Tibial nerve (tissue), 4 donors: ENCODE results near the gene REV3L. TPM values are rescaled to one million over a fixed set of nuclear protein-coding genes. Genes with fewer than 3 reads are reported as not detected.
A peak's percentile ranks its signal among the peaks of the same experiment; 100 is the strongest.

Source experiments
- DNase-seq, 2 donors: peaks; one replicate each; pipeline ENCODE4 v3.0.0-alpha.2; 2019; ENCODE audit warnings: low spot score in 2 of 2
- H3K27ac ChIP-seq, 4 donors: fragments of 200-600 bp; sonication (generic) in 3 of 4; one replicate each; pipeline ENCODE4 v1.5.1; 2017 to 2019; ENCODE audit warnings: mild to moderate bottlenecking in 1 of 4
- H3K27me3 ChIP-seq, 2 donors: fragments of 200-600 bp; sonication (generic) in 1 of 2; one replicate each; pipeline versions ENCODE4 v1.5.1 to v1.6.0; 2017 to 2019
- H3K36me3 ChIP-seq, 3 donors: fragments of 200-600 bp; sonication (generic); one replicate each; pipeline ENCODE4 v1.5.1; 2018 to 2019
- H3K4me1 ChIP-seq, 4 donors: fragments of 200-600 bp; sonication (generic) in 3 of 4; one replicate each; pipeline ENCODE4 v1.5.1; 2017 to 2019
- H3K4me3 ChIP-seq, 4 donors: fragments of 200-600 bp; sonication (generic) in 3 of 4; one replicate each; pipeline ENCODE4 v1.5.1; 2017 to 2019; ENCODE audit warnings: mild to moderate bottlenecking in 1 of 4, moderate library complexity in 1 of 4
- H3K9me3 ChIP-seq, 4 donors: fragments of 200-600 bp; sonication (generic) in 3 of 4; one replicate each; pipeline ENCODE4 v1.5.1; 2017 to 2019
- EP300 ChIP-seq, 2 donors: sonication (generic); formaldehyde crosslinking; IDR thresholded peaks; one replicate each; pipeline ENCODE4 v1.6.1; 2017; ENCODE audit warnings: antibody characterized with exemption in 2 of 2, mild to moderate bottlenecking in 1 of 2
- POLR2A ChIP-seq, 2 donors: fragments of 450-650 bp; IDR thresholded peaks; one replicate each; pipeline ENCODE4 v1.6.1; 2017; ENCODE audit warnings: antibody characterized with exemption in 2 of 2, mild to moderate bottlenecking in 2 of 2, moderate library complexity in 2 of 2
- WGBS, 2 donors: methylation state at CpG; one replicate each; pipeline ENCODE4 v1.1.5; 2018; 5-methylcytosine and 5-hydroxymethylcytosine counted together
- total RNA-seq, 4 donors: library from RNA; depleted of rRNA; stranded (reverse); fragments of >200 nt; gene quantifications; one replicate each; pipeline ENCODE4 v1.1.0, GENCODE V29; 2016
- TF ChIP-seq, protein P1 (sequence below), 5 experiments: fragments of 200-600 bp in 3 of 5; fragments of 450-650 bp in 2 of 5; sonication (generic) in 3 of 5; IDR thresholded peaks; one replicate each; pipeline ENCODE4 v1.5.1; 2016 to 2019; ENCODE audit warnings: antibody characterized with exemption in 5 of 5, mild to moderate bottlenecking in 3 of 5, moderate library complexity in 2 of 5

The REV3L gene
- total RNA-seq, 4 donors from 2014 or later: 26.7 to 45.9 (median 34.1) TPM

GRCh38 chr6:111361648-111362047 is 121.4 kb downstream of the REV3L start:
- Histone ChIP-seq H3K27me3 (no peaks in the 10 kb centered on the region), H3K36me3 (peaks cover 0 to 25% (median 0%) of the 10 kb centered on the region in 3 donors), H3K27ac (no peak overlapping the region), H3K4me1 (no peaks in the 10 kb centered on the region), H3K4me3 (no peak overlapping the region), H3K9me3 (no peaks in the 10 kb centered on the region)
- DNase-seq: peak in 1 of 2 donors; percentile 51
- 28 to 32% methylated on average over 5 of the region's 5 CpGs for WGBS, 2 donors
- no peak for TF ChIP-seq EP300 (IDR thresholded peaks at IDR 0.05)
- TF ChIP-seq, protein P1, sequence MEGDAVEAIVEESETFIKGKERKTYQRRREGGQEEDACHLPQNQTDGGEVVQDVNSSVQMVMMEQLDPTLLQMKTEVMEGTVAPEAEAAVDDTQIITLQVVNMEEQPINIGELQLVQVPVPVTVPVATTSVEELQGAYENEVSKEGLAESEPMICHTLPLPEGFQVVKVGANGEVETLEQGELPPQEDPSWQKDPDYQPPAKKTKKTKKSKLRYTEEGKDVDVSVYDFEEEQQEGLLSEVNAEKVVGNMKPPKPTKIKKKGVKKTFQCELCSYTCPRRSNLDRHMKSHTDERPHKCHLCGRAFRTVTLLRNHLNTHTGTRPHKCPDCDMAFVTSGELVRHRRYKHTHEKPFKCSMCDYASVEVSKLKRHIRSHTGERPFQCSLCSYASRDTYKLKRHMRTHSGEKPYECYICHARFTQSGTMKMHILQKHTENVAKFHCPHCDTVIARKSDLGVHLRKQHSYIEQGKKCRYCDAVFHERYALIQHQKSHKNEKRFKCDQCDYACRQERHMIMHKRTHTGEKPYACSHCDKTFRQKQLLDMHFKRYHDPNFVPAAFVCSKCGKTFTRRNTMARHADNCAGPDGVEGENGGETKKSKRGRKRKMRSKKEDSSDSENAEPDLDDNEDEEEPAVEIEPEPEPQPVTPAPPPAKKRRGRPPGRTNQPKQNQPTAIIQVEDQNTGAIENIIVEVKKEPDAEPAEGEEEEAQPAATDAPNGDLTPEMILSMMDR (IDR thresholded peaks at IDR 0.05): peak; percentile 13 to 49 (median 31)

GRCh38 chr6:111358454-111358853 is 124.6 kb downstream of the REV3L start:
- Histone ChIP-seq H3K27ac (no peak overlapping the region), H3K4me3 (no peak overlapping the region), H3K36me3 (peaks cover 0 to 35% (median 0%) of the 10 kb centered on the region in 3 donors), H3K9me3 (no peaks in the 10 kb centered on the region), H3K4me1 (no peaks in the 10 kb centered on the region), H3K27me3 (no peaks in the 10 kb centered on the region)
- TF ChIP-seq EP300 (IDR thresholded peaks at IDR 0.05) (no peak), POLR2A (IDR thresholded peaks at IDR 0.05) (no peak)
- TF ChIP-seq, protein P1 (IDR thresholded peaks at IDR 0.05): no peak
- WGBS, 2 donors: 81 to 83% methylated on average over 1 of the region's 1 CpG
- DNase-seq: no peak

- Histone ChIP-seq H3K27me3 (no peaks in the 10 kb centered on the region), H3K36me3 (peaks cover 0 to 28% (median 0%) of the 10 kb centered on the region in 3 donors), H3K9me3 (no peaks in the 10 kb centered on the region), H3K4me1 (no peaks in the 10 kb centered on the region), H3K4me3 (no peak overlapping the region), H3K27ac (no peak overlapping the region)
- TF ChIP-seq POLR2A (IDR thresholded peaks at IDR 0.05) (no peak), EP300 (IDR thresholded peaks at IDR 0.05) (no peak)
- TF ChIP-seq, protein P1 (IDR thresholded peaks at IDR 0.05): no peak
- DNase-seq: no peak
Measured at GRCh38 chr6:111357705-111358104, 125.3 kb downstream of the REV3L start.

GRCh38 chr6:111356551-111356950 is 126.5 kb downstream of the REV3L start:
- no peak overlapping the region for H3K4me3 ChIP-seq
- no peaks in the 10 kb centered on the region for H3K27me3 ChIP-seq
- DNase-seq: no peak
- no peaks in the 10 kb centered on the region for H3K9me3 ChIP-seq
- TF ChIP-seq POLR2A (IDR thresholded peaks at IDR 0.05): no peak
- TF ChIP-seq EP300 (IDR thresholded peaks at IDR 0.05): no peak
- TF ChIP-seq, protein P1 (IDR thresholded peaks at IDR 0.05): no peak
- H3K36me3 ChIP-seq: peaks cover 0 to 37% (median 0%) of the 10 kb centered on the region in 3 donors
- H3K27ac ChIP-seq: no peak overlapping the region
- no peaks in the 10 kb centered on the region for H3K4me1 ChIP-seq
- WGBS, 2 donors: 85 to 94% methylated on average over 1 of the region's 1 CpG

DNA sequence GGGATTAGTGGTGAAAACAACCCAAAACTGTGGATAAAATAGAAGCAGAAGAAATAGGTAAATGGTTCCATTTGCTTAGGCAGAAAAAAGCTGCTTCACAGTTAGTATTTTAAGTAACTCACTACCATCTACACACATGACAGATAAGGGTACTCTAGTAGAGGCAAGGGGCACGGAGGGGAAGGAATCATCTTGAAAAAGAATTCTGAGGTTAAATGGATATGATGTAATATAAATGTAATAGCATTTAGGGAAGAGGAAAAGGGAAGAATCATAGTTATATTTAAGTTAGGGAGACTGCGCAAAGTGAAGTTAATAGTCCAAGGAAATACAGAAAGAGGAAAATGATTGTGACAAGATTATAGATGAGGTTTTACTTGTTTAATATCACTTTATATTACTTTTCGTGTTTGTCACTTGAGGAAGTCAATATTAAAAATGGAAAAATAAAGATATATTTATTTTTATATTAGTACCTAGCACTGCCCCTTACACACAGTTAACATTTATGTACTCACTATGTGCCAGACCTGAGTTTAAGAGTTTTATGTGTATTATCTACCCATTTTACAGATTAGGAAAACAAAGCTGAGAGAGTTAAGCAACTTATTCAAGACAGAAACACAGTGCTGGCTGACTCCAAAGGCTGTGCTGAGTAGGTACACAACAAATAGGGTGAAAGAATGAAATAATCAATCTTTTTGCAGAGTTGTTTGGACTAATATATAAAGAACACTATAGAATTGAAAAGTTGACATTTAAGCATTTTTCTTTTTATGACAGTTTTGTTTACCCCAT is 128.1 kb downstream of the REV3L start:
- Histone ChIP-seq H3K4me3 (no peak overlapping the region), H3K9me3 (no peaks in the 10 kb centered on the region), H3K27ac (no peak overlapping the region), H3K36me3 (peaks cover 0 to 51% (median 0%) of the 10 kb centered on the region in 3 donors), H3K27me3 (no peaks in the 10 kb centered on the region), H3K4me1 (no peaks in the 10 kb centered on the region)
- TF ChIP-seq POLR2A (IDR thresholded peaks at IDR 0.05) (no peak), EP300 (IDR thresholded peaks at IDR 0.05) (no peak)
- TF ChIP-seq, protein P1 (IDR thresholded peaks at IDR 0.05): no peak
- 84 to 86% methylated on average over 3 of the region's 3 CpGs for WGBS, 2 donors
- DNase-seq: no peak
